Measurements from ENCODE around the gene AGXT2. TPM values are rescaled to one million over a fixed set of nuclear protein-coding genes. Genes with fewer than 3 reads are reported as not detected.

Gene AGXT2
- total RNA-seq, 4 donors from 2014 or later = not detected

DNA sequence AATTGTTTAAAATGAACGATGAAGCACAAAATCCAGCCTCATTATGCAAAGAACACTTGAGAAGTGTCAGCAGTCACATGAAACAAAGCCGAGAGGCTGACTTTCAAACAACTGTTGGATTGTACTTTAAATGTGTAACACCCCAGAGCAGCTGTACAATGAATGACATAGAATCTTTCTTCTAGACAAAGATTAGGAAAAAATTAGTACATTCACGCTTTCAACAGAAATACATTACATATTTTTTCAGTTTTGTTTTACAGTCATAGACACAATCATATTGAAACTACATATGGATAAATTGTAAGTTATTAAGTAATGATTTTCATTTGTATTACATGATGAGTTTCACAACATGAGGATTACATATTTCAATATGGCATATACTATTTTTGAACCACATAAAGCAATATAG is 10.6 kb upstream of the AGXT2 start:
- DNase-seq (ENCODE audit: low spot score) (no peak), ATAC-seq (ENCODE audit: low FRiP score) (no peak)
- TF ChIP-seq, protein P1, sequence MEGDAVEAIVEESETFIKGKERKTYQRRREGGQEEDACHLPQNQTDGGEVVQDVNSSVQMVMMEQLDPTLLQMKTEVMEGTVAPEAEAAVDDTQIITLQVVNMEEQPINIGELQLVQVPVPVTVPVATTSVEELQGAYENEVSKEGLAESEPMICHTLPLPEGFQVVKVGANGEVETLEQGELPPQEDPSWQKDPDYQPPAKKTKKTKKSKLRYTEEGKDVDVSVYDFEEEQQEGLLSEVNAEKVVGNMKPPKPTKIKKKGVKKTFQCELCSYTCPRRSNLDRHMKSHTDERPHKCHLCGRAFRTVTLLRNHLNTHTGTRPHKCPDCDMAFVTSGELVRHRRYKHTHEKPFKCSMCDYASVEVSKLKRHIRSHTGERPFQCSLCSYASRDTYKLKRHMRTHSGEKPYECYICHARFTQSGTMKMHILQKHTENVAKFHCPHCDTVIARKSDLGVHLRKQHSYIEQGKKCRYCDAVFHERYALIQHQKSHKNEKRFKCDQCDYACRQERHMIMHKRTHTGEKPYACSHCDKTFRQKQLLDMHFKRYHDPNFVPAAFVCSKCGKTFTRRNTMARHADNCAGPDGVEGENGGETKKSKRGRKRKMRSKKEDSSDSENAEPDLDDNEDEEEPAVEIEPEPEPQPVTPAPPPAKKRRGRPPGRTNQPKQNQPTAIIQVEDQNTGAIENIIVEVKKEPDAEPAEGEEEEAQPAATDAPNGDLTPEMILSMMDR (IDR thresholded peaks at IDR 0.05) = no peak

DNA sequence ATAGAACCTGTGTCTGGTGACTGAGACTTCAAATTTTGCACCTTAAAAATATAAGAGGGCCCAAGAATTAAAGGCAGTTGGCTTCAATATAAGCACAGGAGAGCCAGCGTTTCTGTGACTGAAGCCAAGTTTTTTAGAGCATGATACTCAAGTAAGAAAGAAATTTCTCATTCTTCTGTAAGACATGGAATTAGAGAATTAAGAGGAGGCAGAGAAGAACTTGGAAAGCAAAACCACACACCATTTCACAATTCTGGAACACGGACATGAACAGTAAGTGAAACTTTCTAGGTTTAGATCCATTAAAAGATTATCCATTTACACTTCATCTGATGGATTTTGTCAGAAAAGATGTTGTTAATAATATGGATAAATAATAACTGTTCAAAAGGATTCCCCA is 8.9 kb upstream of the AGXT2 start:
- ATAC-seq (ENCODE audit: low FRiP score) (no peak), DNase-seq (ENCODE audit: low spot score) (no peak)
- TF ChIP-seq, protein P1 (IDR thresholded peaks at IDR 0.05) = no peak

DNA sequence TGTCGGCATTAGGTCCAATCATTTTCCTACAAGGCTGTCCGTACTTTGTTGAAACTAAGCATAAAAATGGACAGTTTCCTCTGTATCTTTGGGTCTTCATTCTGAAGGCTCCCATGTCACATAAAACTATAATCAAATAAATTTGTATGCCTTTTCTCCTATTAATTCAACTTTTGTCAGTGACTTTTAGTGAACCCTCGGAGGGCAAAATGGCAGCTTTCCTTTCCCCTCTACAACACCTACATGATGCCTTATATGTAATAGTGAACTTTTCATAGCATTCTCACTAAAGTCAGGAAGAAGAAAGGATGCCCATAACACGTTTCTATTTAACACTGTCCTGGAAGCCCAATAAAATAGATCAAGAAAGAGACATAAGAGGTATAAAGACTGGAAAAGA is 5.1 kb upstream of the AGXT2 start:
- DNase-seq (ENCODE audit: low spot score) (no peak), ATAC-seq (ENCODE audit: low FRiP score) (no peak)
- TF ChIP-seq, protein P1 (IDR thresholded peaks at IDR 0.05) = no peak

DNA sequence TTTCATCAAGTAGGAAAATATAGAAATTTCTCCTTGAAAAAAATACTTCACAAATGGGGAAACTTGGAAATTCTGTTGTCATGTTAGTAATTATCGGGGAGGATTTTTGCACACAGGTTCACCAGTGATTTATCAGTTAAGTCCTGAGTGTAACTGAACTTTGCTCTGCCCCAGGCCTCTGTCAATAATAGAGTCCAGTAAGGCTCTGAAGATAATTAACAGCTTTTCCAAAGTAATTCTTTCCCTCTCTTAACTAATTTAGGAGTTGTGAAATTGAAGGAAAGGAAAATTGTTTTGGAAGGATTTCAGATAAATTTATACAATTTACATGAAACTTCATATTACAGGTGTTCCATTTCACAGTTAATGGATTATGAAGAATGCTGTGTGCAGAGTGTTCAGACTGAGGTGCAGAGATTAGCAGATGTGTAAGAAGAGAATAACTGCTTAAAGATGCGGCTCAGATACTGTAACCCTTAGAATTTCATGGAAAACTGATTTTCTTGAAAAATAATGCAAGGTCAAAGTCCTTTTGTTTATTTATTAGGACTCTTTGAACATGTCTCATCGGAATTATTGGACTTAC is 2.9 kb upstream of the AGXT2 start:
- DNase-seq (ENCODE audit: low spot score) = no peak
- TF ChIP-seq, protein P1 (IDR thresholded peaks at IDR 0.05) = no peak
- no peak for ATAC-seq (ENCODE audit: low FRiP score)

DNA sequence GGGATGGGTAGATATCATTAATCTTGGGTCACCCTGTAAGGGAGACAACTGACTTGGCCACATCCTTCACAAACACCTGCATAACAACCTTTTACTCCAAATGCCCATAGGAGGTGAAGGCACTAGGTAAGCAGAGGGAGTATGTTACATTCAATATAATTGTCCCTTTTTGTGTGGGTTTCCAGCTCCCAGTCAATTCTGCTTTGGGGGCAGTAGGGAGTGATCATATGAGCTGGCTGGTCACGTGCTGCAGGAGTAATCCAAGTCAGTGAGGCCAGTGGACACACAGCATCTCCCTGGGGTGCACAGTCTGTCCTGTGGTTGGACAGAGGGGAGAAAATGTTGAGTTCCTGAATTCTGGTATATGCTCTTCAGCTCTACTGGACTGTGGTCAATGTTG is 1.2 kb upstream of the AGXT2 start:
- TF ChIP-seq, protein P1 (IDR thresholded peaks at IDR 0.05) = no peak
- DNase-seq (ENCODE audit: low spot score) = no peak
- no peak for ATAC-seq (ENCODE audit: low FRiP score)

DNA sequence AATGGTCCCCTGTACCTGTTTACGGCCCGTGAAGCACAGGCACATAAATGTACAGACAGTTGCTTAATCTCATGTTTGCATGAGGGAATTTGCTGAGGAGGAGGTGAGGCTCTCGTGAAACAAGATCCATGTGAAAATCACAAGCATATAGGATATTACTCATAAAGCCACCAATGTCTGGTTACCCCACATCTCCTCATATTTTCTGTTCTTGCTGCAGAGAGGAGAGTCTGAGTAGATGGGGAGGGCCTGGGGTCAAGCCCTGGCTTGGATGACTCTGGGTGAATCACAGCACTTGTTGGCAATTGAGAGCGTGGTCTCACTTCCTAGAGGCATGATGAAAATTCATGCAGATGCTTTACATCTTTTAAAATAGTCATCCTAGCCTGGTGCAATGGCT is 975 bp downstream of the AGXT2 start:
- TF ChIP-seq, protein P1 (IDR thresholded peaks at IDR 0.05) = no peak
- DNase-seq (ENCODE audit: low spot score) (no peak), ATAC-seq (ENCODE audit: low FRiP score) (peak; percentile 27)

DNA sequence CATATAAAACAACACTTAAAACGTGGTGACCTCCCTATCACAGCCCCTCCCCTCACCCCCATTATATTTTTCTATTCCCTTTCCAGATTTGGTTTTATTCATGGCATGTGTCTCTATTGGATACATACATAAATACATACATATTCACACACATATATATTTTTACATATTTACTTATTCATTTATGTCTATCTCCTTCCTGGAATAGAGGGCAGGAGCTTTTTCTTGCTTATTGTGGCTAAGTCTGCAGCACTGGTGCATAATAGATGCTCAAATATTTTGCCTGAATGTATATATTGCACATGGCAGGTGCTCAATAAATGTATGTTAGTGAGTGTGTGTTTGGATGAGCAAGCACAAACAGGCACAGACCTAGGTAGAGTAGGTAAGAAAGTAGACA is 2.5 kb downstream of the AGXT2 start:
- no peak for DNase-seq (ENCODE audit: low spot score)
- TF ChIP-seq, protein P1 (IDR thresholded peaks at IDR 0.05) = no peak
- ATAC-seq (ENCODE audit: low FRiP score) = no peak

Data from omental fat pad (tissue), 4 donors.